ENCODE results near the gene TBC1D8.

TBC1D8 gene

DNA sequence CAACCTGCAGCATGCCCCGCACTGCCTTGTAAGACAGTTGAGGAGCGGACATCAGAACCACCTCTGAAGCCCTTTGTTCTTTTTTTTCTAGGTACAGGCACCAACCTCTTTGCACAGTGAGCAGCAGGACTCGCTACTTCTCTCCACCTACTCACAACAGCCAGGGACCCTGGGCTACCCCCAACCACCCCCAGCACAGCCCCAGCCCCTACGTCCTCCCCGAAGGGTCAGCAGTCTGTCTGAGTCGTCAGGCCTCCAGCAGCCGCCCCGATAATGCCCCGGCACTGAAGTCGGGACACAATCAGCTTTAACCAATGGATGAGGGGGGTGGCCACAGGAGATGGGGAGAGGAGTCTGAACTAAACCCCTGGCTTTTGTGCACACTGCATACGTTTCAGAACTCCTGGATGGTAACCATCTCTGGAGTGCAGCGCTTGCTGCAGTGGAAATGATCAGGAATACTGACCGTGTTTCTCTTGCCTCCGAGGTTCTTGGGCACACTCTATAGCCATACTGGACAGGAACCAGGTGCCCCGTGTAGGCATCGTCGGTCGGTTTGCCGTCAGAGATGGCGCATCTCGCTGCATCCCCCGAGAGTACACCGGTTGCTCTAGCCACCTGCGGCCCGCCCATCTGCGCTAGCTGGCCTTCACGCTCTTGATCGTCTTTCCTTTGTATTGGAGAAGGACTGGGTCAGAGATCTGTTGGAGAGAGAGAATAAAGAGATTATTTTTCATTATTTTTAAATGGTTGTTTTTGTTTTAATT, 155.7 kb downstream of the TBC1D8 start:
- no peak for DNase-seq

DNA sequence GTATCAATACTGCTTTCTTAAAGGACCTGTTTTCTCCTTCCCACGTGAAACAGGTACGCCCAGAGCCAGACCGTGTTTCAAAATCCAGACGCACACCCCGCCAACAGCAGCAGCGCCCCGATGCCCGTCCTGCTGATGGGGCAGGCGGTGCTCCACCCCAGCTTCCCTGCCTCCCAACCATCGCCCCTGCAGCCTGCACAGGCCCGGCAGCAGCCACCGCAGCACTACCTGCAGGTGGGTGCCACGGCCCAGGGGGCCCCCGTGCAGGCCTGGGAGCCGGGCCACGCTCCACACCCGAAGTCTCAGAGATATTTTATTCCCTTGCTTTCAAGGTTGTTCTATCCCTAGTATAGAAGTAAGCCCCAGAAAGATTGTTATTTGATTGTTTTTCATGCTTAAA, 157.9 kb downstream of the TBC1D8 start:
- DNase-seq = no peak

DNA sequence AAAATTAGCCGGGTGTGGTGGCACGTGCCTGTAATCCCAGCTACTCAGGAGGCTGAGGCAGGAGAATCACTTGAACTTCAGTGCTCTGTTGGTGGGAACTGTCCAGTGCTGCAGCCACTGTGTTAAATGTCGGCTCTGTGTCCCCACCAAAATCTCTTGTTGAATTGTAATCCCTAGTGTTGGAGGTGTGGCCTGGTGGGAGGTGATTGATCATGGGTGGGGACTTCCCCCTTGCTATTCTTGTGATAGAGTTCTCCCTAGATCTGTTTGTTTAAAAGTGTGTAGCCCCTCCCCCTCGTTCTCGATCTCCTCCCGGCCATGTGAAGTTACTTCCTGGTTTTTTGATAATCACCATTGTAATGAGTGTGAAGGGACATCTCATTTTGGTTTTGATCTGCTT, 158.9 kb downstream of the TBC1D8 start:
- no peak for DNase-seq

DNA sequence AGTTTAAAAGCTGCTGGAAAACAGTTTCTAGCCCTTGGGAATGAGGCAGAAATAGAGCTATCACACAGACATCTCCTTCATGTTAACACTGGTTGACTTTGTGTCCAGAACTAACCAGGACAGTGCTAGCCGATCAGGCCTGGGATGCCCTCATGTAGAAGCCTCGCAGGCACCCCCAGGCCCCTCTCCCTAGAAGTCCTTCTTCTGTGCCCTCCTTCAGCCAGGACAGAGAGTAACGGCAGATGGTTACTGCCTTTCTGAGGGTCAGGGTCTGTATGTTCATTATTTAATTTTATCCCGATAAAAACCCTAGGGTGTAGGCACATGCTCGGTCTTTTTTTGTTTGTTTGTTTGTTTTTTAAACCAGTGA, 159.8 kb downstream of the TBC1D8 start:
- DNase-seq = no peak

DNA sequence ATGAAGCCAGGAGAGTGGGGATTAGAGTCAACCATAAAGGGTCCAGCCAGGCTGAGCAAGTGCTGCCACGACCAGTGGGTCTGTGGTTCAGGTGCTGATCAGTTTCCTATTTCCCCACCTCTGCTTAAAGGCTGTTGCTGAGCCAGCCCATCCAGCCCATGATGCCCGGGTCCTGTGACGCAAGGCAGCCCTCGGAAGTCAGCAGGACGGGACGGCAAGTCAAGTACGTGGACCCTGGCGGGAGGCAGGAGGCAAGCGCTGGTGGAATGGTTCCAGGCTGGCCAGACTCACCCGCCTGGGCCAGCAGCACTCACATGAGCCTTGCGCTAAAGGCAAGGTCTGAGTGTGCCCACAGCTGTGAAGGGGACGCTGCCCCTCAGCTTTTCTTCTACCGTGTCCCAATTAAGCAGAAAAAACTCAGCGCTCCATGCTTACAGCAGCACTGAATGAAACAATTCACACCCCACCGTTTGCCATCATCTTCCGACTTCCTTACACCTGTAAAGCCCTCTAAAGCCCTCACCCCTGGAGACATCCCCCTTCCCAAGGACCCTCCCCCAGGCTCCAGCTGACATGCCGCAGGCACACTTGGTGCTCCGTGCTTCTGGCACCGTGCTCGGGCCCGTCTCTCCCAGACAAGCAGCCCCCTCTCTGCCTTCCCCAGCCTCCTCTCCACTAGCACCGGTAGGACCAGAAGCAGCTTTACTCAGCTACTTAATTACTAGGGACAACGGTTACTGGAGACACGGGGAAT, 160.4 kb downstream of the TBC1D8 start:
- no peak for DNase-seq

DNA sequence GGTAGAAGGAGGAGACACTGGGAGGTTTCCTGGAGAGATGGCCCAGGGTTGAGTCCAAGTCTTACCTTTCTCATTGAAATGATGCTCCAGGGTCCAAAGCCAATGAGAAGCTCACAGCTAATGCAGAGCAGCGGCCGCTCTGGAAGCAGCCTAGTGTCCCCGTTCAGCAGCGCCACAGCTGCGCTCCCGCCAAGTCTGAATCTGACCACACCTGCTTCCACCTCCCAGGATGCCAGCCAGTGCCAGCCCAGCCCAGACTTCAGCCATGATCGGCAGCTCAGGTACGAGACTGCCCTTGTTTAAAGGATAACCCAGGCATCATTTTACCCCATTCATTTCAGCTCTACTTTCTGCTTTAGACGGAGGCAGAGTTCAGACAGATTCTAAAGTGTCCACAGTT, 161.0 kb downstream of the TBC1D8 start:
- no peak for DNase-seq

DNA sequence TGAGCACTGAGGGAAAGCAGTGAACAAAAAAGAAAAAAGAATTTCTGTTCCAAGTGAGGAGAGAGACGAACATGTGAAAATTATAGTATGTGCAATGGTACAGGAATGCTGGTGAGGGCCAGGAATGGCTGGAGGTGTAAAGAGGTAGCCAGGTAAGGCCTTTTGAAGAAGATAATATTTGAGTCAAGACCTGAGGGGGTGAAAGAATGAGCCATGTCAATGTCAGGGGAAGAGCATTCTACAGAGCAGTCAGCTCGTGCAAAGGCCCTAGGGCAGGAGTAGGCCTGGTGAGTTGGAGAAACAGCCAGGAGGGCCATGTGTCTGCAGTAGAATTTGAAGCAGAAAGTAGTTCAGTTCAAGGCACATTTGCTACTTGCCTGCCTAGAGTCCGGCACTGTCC, 161.5 kb downstream of the TBC1D8 start:
- no peak for DNase-seq

DNA sequence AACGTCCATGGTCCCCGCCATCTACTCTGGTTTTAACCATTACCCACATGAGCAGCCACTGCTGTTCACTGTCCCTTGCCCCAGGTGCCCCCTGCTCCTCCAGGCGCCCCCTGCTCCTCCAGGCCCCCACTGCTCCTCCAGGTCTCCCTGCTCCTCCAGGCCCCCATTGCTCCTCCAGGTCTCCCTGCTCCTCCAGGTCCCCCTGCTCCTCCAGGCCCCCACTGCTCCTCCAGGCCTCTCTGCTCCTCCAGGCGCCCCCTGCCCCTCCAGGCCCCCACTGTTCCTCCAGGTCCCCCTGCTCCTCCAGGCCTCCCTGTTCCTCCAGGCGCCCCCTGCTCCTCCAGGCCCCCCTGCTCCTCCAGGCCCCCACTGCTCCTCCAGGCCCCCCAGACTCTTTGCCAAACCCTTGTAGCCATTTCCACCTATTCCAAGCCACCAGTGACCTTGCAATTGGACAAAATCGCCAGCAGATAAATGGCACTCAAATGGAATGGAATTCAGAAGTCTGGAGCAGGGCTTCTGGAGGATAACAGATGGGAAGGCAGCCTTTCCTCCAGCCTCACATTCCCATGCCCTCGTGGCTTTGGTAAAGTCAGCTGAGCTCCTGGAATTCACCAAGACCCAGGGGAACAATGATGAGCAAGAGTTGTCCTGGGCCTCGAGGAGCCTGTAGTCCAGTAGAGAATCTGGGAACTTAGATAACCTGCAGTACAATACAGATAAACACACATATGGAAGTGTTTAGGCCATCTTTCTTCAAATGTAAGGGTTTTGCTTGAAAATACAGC, 162.4 kb downstream of the TBC1D8 start:
- DNase-seq = no peak

DNA sequence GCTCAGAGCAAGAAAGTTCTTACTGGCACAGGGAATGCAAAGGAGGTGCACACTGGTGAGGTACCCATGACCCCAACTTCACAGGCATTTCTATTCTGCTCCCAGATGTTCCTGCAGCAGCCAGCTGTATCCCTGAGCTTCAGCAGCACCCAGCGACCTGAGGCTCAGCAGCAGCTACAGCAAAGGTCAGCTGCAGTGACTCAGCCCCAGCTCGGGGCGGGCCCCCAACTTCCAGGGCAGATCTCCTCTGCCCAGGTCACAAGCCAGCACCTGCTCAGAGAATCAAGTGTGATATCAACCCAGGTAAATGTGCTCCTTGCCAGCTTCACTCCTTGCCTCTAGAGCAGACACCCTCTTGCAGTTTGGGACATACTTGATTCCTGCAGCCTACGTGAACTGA, 163.2 kb downstream of the TBC1D8 start:
- DNase-seq = no peak

DNA sequence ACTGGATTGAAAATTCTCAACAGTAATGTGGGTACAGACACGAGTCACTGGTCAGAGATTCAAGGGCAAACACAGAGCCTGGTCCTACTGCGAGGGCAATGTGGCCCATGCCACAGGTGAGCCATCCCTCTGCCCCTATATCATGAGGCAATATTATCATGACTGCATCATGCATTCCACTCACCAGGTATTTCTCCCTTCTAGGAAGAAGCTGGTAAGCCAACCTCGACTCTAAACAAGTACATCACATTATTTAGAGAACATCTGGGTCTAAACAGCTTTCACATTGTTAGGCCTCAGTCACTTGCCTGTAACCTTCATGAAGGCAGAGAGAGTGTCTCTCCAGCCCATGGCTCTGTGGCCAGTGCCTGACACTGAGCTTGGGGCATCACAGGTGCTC, 163.6 kb downstream of the TBC1D8 start:
- no peak for DNase-seq

DNA sequence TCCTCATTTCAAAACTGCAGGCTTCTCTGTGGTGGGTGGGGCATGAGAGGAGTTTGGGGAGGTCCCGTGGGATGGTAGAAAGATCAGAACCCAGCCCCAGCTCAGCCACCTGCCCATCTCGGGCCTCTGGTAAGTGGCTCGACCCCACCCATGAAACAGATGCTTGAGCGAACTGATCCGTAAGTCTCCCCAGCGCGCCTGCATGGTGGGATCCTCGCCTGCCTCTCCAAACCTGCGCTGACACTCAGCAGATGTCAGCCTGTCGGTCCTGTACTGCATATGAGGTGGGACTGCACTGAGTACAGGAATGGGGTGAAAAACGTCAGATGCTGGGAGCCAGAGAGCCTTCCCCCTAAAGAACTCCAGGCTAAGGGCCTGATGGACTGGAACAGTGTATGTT, 165.0 kb downstream of the TBC1D8 start:
- DNase-seq = no peak

DNA sequence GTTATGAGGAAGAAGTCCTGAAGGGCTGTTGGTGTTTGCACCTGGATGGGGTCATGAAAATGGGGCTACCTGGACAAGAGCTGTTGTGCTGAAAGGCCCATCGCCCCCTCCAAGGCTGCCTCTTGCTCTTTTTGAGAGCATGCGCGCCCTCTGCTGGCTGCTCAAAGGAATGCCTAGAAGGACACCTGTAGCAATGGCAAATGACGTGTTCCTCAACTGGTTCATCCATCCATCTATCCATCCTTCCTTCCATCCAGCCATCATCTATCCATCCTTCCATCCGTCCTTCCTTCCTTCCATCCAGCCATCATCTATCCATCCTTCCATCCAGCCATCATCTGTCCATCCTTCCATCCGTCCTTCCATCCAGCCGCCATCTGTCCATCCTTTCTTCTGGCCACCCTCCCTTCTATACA, 166.3 kb downstream of the TBC1D8 start:
- DNase-seq = peak; percentile 10

DNA sequence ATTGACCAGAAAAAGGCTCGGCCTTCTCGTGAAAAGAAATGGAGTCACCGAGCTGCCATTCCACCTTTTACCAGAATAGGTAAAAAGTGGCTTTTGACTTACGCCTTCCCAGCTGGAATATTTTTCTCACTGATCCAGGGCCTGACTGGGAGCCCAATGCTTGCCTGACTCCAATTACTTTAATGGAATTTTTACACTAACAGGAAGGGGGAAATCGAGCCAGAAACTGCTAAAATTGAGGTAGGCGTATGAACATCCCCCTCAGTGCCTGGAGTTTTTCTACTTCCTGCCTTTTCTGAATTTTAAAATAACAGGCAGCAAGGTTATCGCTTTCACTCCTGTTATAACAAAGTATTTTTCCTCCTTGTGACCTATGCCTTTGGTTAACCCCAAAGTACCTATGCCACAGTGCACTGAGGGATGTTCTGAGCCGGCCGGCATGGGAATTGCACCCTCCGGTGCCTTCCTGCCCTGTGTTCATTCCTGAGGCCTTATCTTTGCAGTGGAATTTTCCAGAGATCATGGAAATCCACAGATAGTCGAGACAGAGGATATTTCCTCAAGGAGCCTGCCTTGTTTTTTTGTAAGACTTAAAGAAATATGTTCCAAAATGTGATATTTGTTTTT, 167.4 kb downstream of the TBC1D8 start:
- no peak for DNase-seq

DNA sequence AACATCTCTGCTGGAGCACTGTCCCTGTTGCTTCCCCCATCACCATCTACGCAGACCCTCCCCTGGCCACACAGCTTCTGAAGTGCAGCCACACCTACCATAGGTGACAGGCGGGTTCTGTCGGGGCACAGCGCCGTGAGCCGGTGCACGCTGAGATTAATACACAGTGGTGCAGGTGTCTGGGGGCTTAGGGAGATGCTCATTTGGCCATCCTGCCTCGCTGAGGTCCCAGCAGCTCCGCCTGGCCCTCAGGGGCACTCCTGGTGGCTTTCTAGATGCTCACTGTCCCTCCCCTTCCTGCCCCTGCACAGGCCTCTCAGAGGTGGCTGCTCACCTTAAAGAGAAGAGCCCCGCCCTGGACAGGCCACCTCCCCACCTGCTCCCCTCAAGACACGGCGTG, 168.0 kb downstream of the TBC1D8 start:
- no peak for DNase-seq

DNA sequence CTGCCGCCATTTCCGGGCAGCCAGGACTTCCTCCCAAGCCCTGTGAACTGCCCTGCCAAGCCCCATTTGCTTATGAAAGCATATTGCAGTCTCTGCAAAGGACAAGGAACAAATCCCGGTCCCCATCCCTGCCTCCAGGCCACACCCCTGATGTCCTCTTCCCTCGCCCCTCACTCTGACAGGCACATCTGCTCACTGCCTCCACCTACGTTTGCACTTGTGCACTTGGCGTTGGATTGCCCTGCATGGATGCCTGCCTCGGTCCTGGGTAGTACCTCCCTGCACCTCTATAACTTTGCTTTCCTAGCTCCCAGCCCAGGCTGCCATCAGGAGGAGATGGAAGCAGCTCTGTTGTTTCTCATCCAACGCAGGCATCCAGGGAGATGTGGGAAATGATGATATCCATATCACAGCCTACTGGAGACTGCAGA, 168.7 kb downstream of the TBC1D8 start:
- DNase-seq = no peak

DNA sequence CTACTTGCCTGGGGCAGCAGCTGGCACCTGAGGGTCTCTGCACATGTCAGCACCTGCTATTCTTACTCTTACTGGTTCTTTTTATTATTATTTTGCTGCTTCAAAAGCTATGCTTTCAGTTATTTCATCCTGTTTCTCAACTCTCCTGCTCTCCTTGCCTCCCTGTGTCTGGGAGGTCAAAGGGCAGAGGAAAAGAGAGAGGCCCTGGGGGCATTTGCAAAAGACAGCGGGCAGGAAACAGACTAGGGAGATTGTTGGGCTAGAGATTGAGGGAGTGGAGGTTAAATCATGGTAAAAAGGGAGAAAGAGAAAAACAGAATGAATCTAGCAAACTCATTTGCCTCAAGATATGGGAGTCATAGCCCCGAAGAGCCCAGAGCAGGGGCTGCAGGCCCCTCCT, 170.2 kb downstream of the TBC1D8 start:
- no peak for DNase-seq

DNA sequence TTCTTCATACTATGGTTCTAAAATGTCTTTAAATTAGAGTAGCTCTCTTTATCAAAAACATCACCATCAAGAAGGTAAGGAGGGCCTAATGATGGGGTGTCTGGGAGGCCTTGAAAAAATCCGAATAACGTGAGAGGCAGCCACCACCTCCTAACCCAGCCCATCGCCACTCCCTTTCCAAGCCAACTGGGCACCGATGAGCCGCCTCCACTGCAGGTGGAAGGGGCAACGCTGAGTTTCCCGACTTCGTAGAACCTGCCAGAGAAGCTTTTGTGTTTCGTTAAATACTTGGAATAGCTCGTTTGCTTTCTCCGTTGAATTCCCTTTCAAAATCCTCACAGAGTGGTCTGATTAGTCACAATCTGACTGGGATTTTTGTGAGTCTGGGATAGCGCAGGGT, 171.1 kb downstream of the TBC1D8 start:
- no peak for DNase-seq

DNA sequence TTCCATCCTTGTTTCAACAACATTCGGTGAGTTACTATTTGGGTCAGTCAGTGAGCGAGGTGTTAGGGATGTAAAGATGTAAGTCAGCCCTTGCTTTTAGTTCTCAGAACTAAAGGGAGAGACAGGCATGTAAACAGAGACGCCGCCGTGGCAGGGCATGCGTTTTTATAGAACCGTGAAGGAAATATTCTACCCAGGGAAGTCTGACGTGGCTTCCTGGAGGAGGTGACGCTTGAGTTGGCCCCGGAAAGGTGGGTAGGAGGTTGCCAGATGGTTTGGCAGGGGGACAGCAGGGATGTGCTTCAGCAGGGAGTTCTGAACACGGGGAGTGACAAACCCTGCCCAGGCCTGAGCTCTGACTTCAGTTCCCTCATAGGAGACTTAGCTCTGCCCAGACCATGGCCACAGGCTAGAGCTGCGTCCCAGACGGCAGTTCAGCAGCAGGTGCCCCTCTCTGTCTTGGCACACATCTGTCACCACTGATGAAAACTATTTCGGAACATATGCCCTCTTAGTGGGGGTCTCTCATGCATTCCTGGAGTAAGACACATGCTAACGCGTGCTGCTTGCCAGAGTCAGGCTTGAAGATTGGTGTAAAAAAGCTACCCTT, 172.5 kb downstream of the TBC1D8 start:
- DNase-seq = no peak

DNA sequence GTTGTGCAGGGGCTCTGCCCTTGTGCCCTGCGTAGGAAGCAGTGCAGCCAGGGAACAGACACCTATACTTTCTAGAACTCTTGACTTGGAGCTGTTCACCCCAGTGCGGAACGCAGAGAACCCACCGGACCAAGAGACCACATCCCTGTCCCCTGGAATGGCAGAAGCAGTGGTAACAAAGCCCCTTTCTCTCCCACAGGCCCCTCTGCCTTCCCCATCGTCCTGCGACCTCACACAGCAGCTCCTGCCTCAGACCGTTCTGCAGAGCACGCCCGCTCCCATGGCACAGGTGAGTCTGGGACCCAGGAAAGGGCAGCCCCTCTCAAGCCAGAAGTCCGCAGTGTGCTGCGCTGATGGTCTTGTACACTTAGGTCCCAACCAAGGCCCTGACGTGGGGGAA, 173.7 kb downstream of the TBC1D8 start:
- DNase-seq = no peak

DNA sequence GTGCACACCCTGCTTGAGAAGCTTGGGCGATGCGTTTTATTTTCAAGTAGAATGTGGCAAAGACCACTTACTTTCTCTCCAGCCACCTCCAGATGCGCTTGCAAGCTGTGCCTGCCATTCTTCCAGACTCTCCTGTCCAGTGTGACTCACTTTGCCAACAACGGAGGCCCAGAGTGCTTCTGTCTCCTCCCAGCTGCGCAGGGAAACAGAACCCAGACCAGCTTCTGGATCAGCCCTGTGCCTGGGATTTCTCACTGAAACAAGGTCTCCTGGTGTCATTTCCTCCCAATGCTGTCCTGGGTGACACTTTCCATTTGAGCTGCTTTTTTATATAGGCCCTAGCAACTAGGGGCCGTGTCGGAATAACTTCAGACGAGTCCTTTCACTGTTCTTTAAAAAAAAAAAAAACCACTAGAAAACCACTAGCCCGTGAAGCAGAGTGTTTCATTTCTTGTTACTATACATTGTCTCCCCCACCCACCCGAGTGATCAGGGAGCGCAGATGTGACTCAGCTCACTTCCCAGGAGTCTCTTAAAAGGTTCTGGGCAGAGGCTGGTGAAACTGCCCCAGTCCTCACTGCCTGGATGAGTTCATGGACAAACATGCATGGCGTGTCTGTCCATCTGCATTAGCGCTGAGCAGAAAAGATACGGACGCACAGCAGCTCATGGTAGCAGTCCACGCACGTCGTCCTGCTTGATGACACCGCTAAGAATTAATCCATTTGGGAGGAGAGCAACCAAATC, 174.4 kb downstream of the TBC1D8 start:
- DNase-seq = no peak

DNA sequence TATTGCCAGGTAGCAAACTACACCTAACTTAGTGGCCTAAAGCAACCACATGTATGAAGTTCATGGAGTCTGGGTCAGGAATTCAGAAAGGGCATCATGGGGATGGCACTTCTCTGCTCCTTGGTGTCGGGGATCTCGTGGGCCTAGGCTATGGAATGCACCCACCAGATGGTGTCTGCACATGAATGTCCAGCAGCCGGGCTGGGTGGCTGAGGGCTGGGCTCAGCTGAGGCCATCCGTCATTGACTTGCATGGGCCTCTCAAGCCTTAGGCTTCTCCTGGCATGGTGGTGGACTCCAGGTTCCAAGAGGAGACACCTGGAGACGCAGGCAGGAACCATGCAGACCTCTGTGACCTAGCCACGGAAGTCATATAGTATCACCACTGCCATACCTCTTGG, 175.1 kb downstream of the TBC1D8 start:
- DNase-seq = no peak

DNA sequence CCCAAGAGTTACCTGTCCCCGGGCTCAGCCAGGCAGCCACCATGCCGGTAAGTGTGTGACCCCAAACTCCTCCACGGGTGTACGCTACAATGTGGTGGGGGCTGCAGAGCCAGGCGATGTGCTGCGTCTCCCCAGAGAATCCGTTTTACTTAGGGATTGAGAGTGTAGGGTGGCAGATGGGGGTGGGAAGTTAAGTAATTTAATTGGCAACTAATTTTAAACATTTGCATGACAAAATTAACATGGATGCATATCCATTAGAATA, 175.7 kb downstream of the TBC1D8 start:
- DNase-seq = no peak

Measured in SHP77 treated with DMSO at 0.1 percent for 48 hours (cell line).